ENCODE results near the gene CGNL1. TPM values are rescaled to one million over a fixed set of nuclear protein-coding genes. Genes with fewer than 3 reads are reported as not detected.

CGNL1 gene
- total and polyA plus RNA-seq, 7 donors, result 0.18 to 2.2 (median 0.37) TPM

DNA sequence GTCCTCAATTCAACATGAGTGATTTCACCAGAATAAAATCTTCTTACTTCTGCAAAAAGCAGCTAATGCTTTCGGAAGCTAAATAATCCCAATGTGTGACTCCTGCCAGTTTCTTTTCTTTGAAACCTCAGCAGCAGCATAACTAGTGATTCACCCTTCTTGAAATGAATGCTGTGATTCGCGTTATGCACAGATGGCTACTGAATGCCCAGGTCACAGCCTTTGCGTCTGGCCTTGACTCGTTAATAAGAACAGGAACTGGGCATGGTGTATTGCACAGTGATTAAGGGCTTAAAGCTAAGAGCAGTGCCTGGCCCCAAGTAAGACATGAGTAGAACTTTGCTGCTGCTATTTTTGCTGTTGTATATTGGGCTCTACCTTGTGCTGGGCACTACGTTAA lies 19.0 kb downstream of the CGNL1 start:
- H3K36me3 ChIP-seq (ENCODE audit: insufficient read depth in 1 of 2, low read depth in 1 of 2), result no peaks in the 10 kb centered on the region
- intact Hi-C loops (cut with DNase I), result no loop called here
- no peaks in the 10 kb centered on the region for H3K4me1 ChIP-seq
- H3K9me3 ChIP-seq, result no peaks in the 10 kb centered on the region
- no peaks in the 10 kb centered on the region for H3K27me3 ChIP-seq (ENCODE audit: insufficient read depth in 3 of 3, low read length in 2 of 3)
- H3K27ac ChIP-seq, result no peak overlapping the region
- no peak overlapping the region for H3K4me3 ChIP-seq
- 22 to 39% (median 31%) methylated on average over 6 of the region's 6 CpGs for WGBS, 3 donors
- DNase-seq (no peak), ATAC-seq (peak in 2 of 4 donors; percentile 80 to 86)
- TF ChIP-seq, protein P1, sequence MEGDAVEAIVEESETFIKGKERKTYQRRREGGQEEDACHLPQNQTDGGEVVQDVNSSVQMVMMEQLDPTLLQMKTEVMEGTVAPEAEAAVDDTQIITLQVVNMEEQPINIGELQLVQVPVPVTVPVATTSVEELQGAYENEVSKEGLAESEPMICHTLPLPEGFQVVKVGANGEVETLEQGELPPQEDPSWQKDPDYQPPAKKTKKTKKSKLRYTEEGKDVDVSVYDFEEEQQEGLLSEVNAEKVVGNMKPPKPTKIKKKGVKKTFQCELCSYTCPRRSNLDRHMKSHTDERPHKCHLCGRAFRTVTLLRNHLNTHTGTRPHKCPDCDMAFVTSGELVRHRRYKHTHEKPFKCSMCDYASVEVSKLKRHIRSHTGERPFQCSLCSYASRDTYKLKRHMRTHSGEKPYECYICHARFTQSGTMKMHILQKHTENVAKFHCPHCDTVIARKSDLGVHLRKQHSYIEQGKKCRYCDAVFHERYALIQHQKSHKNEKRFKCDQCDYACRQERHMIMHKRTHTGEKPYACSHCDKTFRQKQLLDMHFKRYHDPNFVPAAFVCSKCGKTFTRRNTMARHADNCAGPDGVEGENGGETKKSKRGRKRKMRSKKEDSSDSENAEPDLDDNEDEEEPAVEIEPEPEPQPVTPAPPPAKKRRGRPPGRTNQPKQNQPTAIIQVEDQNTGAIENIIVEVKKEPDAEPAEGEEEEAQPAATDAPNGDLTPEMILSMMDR (IDR thresholded peaks at IDR 0.05), result no peak

DNA sequence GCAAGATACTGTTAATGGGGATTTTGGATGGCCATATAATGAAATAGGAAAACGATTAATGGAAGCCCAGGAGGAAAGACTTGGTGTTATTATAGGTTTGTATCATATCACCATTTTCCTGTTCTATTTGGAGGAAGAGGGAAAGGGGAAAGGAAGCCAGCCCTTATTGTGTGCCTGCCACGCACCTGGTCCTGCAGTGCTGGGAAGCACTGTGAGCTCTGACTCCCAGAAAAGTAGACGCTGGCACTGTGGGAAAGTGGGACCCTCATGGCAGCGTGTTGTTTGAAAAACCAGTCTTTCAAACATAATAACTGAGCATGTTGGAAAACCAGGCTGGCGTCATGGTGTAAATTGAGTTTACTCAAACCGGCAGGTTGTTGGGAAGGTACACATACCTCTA lies 22.0 kb downstream of the CGNL1 start:
- no peak overlapping the region for H3K27ac ChIP-seq
- no peaks in the 10 kb centered on the region for H3K36me3 ChIP-seq (ENCODE audit: insufficient read depth in 1 of 2, low read depth in 1 of 2)
- H3K9me3 ChIP-seq, result no peaks in the 10 kb centered on the region
- H3K4me3 ChIP-seq, result no peak overlapping the region
- TF ChIP-seq, protein P1 (IDR thresholded peaks at IDR 0.05), result no peak
- ATAC-seq (no peak), DNase-seq (no peak)
- no peaks in the 10 kb centered on the region for H3K27me3 ChIP-seq (ENCODE audit: insufficient read depth in 3 of 3, low read length in 2 of 3)
- intact Hi-C loops (cut with DNase I), result no loop called here
- H3K4me1 ChIP-seq, result no peaks in the 10 kb centered on the region
- 88 to 89% (median 88%) methylated on average over 6 of the region's 6 CpGs for WGBS, 3 donors

DNA sequence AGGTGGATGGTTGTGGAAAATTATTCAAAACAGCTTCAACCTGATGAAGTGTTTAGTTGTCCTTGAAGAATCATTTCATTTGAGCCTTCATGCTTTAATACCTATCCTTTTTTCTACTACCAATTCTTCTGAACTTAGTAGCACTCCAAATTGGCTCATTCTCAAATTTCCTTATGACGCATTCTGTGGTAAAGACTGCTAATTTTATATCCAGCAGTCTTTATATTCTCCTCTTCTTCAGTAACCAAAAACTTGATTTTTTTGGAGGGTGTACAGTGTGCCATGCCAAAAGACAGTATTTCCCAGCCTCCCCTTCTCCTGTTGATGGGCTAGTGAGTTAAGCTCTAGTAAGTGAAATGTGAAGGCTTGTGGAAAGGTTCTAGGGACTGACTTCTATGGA lies 25.2 kb downstream of the CGNL1 start:
- Histone ChIP-seq H3K4me3 (no peak overlapping the region), H3K9me3 (no peaks in the 10 kb centered on the region), H3K27me3 (ENCODE audit: insufficient read depth in 3 of 3, low read length in 2 of 3) (no peaks in the 10 kb centered on the region), H3K27ac (no peak overlapping the region), H3K36me3 (ENCODE audit: insufficient read depth in 1 of 2, low read depth in 1 of 2) (no peaks in the 10 kb centered on the region), H3K4me1 (no peaks in the 10 kb centered on the region)
- ATAC-seq (no peak), DNase-seq (no peak)
- TF ChIP-seq, protein P1 (IDR thresholded peaks at IDR 0.05), result no peak
- intact Hi-C loops (cut with DNase I), result no loop called here
- WGBS, 3 donors, result 86 to 98% (median 95%) methylated on average over 1 of the region's 1 CpG

DNA sequence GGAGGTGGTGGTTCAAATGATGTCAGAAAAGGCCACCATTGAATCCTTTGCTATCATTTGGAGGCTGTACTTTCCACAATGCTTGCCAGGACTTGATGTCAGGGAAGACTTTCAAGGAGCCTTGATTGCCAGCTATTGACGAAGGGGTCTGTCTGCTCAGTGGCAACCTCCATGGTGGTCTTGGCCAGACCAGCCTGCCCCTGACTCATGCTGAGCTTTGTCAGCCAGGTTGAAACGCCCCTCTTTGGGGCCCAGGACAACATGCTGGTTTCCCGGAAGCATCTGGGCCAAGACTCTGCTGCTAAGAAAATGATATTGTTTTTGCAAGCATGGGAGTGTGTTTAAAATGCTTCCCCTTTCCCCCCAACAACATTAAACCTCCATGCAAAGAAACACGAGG lies 26.7 kb downstream of the CGNL1 start:
- Histone ChIP-seq H3K9me3 (no peaks in the 10 kb centered on the region), H3K4me3 (no peak overlapping the region), H3K4me1 (no peaks in the 10 kb centered on the region), H3K36me3 (ENCODE audit: insufficient read depth in 1 of 2, low read depth in 1 of 2) (no peaks in the 10 kb centered on the region), H3K27ac (no peak overlapping the region), H3K27me3 (ENCODE audit: insufficient read depth in 3 of 3, low read length in 2 of 3) (no peaks in the 10 kb centered on the region)
- WGBS, 3 donors, result 44 to 50% (median 44%) methylated on average over 4 of the region's 4 CpGs
- no peak for DNase-seq
- ATAC-seq, result no peak
- TF ChIP-seq, protein P1 (IDR thresholded peaks at IDR 0.05), result no peak
- intact Hi-C loops (cut with DNase I), result no loop called here

DNA sequence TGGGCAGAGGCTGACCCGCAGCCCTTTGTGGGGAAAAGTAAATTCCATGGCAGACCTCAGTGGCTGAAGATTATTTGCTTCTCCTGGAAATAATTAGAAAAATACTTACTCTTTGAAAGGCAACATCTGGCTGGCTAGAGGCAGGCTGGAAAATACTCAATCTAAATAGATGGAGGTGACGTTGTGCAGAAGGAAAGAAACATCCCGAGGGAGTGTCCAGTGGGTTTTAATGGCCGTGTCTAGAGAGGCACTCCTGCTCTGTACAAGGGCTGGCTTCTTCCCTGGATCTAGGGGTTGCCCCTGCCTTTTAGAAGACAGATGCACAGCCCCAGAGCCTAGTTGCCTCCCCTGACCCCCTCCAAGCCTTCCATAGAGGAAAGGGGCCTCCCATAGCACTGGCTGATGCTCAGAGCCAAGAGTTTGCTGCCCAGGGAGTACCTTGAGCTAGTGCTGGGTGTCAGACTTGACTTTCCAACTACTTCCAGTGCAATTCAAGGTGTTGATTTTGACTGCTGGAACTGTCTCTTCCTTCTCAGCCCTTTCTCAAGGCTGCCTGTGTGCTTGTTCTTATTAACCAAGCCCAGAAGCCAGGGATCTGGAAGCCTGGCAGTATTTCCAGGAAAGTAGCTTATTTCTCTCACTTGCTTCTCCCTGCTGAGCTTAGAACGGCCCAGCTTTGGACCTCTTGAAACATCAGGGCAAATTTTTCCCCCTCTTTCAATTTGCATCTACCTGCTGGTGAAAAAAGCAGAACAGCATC lies 27.4 kb downstream of the CGNL1 start:
- intact Hi-C loops (cut with DNase I), result no loop called here
- TF ChIP-seq, protein P1 (IDR thresholded peaks at IDR 0.05), result no peak
- no peak for DNase-seq
- H3K4me3 ChIP-seq, result no peak overlapping the region
- H3K27ac ChIP-seq, result no peak overlapping the region
- H3K27me3 ChIP-seq (ENCODE audit: insufficient read depth in 3 of 3, low read length in 2 of 3), result no peaks in the 10 kb centered on the region
- H3K9me3 ChIP-seq, result no peaks in the 10 kb centered on the region
- 67 to 70% (median 68%) methylated on average over 5 of the region's 5 CpGs for WGBS, 3 donors
- ATAC-seq, result no peak
- H3K4me1 ChIP-seq, result no peaks in the 10 kb centered on the region
- no peaks in the 10 kb centered on the region for H3K36me3 ChIP-seq (ENCODE audit: insufficient read depth in 1 of 2, low read depth in 1 of 2)
